PFSK-1 (cell line): ENCODE data around the gene ZNF22.

Experiments used
- POLR2AphosphoS5 ChIP-seq: IDR thresholded peaks from 2 replicates; pipeline ENCODE4 v1.6.1; 2012; ENCODE audit warnings: low read depth, mild to moderate bottlenecking, control low read depth, low read length, moderate library complexity
- REST ChIP-seq, 2 experiments: IDR thresholded peaks; 2 replicates each; pipeline versions ENCODE4 v1.6.1 to v1.8.0; 2011 to 2012; ENCODE audit warnings: low read depth in 2 of 2, low read length in 2 of 2, control low read depth in 1 of 2, inconsistent platforms in 1 of 2, mild to moderate bottlenecking in 1 of 2, moderate library complexity in 1 of 2; ENCODE audit not compliant: insufficient read depth in 1 of 2
- TAF1 ChIP-seq: IDR thresholded peaks from 2 replicates; pipeline ENCODE4 v1.6.1; 2012; ENCODE audit warnings: low read length, control low read depth, borderline replicate concordance; ENCODE audit not compliant: insufficient read depth

DNA sequence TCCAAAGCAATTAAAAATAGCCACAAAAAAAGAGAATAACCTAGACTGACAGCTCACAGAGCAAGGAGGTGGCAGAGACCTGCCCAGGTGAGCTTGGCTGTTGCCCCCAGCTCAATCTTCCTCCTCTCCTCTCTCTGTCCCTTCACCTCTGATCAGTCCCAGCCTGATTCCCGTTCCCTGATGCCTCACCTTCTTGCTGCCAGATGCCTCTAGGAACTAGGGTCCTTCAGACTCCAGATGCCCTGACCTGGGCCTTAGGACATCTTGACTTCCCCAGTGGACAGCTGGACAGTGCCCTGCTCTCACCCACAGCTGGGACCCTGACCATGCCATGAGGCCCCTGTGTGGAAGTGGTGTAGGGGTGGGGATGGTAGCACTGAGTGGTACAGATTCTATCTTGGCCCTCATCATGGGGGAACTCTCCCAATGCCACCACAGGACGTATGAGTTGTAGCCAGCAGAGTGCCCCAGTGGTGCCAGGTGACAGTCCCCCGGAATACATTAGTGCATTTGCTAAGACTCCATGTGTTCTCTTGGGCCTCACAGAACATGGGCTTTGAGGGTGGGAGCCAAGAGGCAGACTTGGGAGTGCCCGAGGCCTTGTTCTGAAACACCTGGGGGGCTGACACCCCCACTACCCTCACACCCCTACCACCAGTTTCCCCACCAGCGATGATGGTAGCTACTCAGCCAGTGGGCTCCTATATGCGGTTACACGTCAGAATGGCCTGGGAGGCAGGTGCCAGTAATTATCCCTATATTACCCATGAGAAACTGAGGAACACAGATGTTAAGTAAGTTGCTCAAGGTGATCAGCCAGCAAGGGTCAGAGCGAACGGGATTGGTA lies 24.1 kb upstream of the ZNF22 start:
- TF ChIP-seq REST (IDR thresholded peaks at IDR 0.05; ENCODE audit: insufficient read depth in 1 of 2, low read depth in 2 of 2, low read length in 2 of 2) (no peak), POLR2AphosphoS5 (no peak), TAF1 (no peak)
